WERI-Rb-1 (cell line): Measurements from ENCODE around the gene CCNL1.
"Not testable (repeated sequence)": the region's sequence is repeated elsewhere in the genome, so short reads cannot be mapped to it uniquely, and the experiment has no call there.

Source experiments
- DNase-seq: peaks from one replicate; pipeline ENCODE4 v3.0.0-alpha.2; 2020
- H3K27ac ChIP-seq: fragments of 250-450 bp; sonication (Bioruptor Pico); 2 replicates; pipeline ENCODE4 v1.5.1; 2020; ENCODE audit warnings: mild to moderate bottlenecking, moderate library complexity
- H3K27me3 ChIP-seq: fragments of 250-450 bp; sonication (Bioruptor Pico); 2 replicates; pipeline ENCODE4 v1.5.1; 2021; ENCODE audit warnings: mild to moderate bottlenecking, low read depth, moderate library complexity; ENCODE audit not compliant: insufficient read depth, severe bottlenecking
- H3K36me3 ChIP-seq: fragments of 250-450 bp; sonication (Bioruptor Pico); 2 replicates; pipeline ENCODE4 v1.5.1; 2020; ENCODE audit warnings: mild to moderate bottlenecking, moderate library complexity
- H3K4me3 ChIP-seq: 2 replicates; pipeline ENCODE4 v1.5.1; 2011; ENCODE audit warnings: low read depth, mild to moderate bottlenecking, control low read depth, low read length
- H3K9me3 ChIP-seq: fragments of 250-450 bp; sonication (Bioruptor Pico); 2 replicates; pipeline ENCODE4 v1.5.1; 2021; ENCODE audit warnings: mild to moderate bottlenecking, moderate library complexity; ENCODE audit not compliant: severe bottlenecking
- CTCF ChIP-seq: IDR thresholded peaks from 2 replicates; pipeline ENCODE4 v1.5.1; 2011; ENCODE audit warnings: low read depth, mild to moderate bottlenecking, control low read depth, inconsistent platforms, low read length

The CCNL1 gene

DNA sequence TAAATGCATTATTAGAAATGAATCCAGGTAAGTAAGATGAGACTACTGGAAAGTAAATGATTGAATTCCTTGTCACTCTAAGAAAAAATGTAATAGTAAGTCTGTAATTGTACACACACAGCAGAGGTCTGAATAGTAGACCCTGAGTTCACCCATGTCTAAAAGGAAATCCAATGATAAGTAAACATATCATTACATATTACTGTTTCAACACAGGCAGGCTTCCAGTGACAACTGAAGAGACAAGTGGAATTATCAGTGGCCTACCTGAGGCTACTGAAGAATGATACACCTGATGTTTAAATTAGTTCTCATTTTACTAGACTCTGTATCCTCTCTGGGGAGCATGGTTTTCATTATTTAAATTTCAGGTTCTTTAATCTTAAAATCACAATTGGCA, 6.2 kb upstream of the CCNL1 start:
- H3K9me3 ChIP-seq = no peaks in the 10 kb centered on the region
- H3K27ac ChIP-seq = no peak overlapping the region
- no peak overlapping the region for H3K4me3 ChIP-seq
- H3K27me3 ChIP-seq = no peaks in the 10 kb centered on the region
- no peaks in the 10 kb centered on the region for H3K36me3 ChIP-seq
- no peak for TF ChIP-seq CTCF
- DNase-seq = no peak

DNA sequence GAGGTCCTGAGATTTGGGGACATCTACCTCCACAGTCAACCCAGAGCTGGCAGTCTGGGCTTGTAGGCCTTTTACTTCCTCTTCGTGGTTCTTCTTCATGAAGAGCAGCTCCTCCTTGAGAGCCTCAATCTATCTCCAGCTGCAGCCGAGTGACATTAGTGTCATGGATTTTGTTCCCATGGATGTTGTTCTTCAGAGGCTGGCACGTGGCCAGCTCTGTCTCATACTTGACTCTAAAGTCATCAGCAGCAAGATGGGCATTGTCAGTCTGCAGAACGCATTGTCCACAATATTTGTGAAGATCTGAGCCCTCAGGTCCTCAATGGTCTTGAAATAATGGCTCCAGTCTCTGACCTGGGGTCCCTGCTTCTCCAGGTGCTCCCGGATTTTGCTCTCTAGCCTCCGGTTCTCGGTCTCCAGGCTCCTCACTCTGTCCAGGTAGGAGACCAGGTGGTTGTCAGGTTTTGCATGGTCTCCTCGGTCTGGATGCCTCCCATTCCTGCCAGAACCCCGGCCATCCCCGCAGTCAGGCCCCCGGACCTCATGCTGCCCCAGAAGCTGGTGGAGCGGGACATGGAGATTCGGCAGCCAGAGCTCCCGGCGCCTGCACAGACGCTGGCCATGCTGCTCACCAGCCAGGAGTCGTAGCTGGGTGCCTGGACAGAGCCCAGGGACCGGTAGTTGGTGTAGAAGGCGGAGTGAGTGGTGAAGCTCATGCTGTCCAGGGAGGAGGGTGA, 3.4 kb upstream of the CCNL1 start:
- Histone ChIP-seq H3K27me3 (no peaks in the 10 kb centered on the region), H3K9me3 (no peaks in the 10 kb centered on the region), H3K27ac (no peak overlapping the region), H3K4me3 (no peak overlapping the region), H3K36me3 (peaks cover 15% of the 10 kb centered on the region)
- no peak for TF ChIP-seq CTCF
- no peak for DNase-seq

- not testable (repeated sequence) for H3K27me3 ChIP-seq, H3K27ac ChIP-seq, H3K9me3 ChIP-seq, H3K4me3 ChIP-seq
- DNase-seq = peak; percentile 54
- TF ChIP-seq CTCF = peak; percentile 37; the same call in 1 of the 2 replicates
- H3K36me3 ChIP-seq = peaks cover 23% of the 10 kb centered on the region
These were observed 2.7 kb upstream of the CCNL1 start for GRCh38 chr3:157162620-157163019.

DNA sequence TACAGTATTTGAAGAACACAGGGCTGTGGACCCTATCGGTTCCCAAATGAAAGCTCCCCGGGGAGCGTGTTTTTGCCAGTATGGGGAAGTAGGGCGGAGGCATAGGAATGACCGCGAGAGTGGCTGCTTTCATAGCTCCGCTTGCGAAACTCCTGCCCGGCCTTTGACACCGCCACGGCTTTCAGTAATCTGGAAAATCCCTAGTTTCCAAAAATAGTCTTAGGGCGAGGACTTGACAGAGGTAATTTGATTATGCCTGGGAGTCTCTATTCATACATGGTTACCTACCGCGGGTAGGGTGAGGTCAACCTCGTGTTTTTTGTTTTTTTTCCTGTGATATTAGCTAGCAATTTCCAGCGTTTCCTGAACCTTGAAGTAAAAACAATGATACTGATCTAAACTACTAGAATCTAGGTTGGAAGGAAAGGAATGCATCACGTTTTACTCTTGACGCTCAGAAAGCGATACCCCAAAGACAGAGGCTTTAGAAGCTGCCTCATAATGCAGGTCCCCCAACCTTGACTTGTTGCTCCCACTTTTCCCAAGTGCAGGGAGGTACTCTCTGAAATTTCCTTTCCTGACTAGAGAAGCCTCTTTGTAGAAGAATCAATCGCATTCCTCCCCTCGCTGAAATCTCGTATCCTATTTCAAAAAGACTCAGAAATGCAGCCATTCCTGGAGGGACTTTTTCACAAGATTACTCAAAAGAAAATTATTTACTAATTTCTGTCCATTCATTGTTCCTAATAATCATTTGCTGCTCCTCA, 894 bp upstream of the CCNL1 start:
- H3K27ac ChIP-seq = peak overlapping the region; percentile 96
- H3K9me3 ChIP-seq = no peaks in the 10 kb centered on the region
- peaks cover 40% of the 10 kb centered on the region for H3K36me3 ChIP-seq
- no peaks in the 10 kb centered on the region for H3K27me3 ChIP-seq
- peak overlapping the region; percentile 100 for H3K4me3 ChIP-seq
- DNase-seq = peak; percentile 66
- TF ChIP-seq CTCF = no peak

- Histone ChIP-seq H3K27ac (peak overlapping the region; percentile 96), H3K9me3 (no peaks in the 10 kb centered on the region), H3K36me3 (peaks cover 57% of the 10 kb centered on the region), H3K4me3 (peak overlapping the region; percentile 100), H3K27me3 (no peaks in the 10 kb centered on the region)
- DNase-seq = peak; percentile 70
- peak; percentile 39; the same call in 1 of the 2 replicates for TF ChIP-seq CTCF
These were observed 748 bp downstream of the CCNL1 start for GRCh38 chr3:157159037-157159761.
